NCI-H187 (cell line): ENCODE data around the gene VENTX.

Experiments used
- DNase-seq, 2 experiments: peaks; one replicate each; lab custom pipeline; 2025; lab: John Stamatoyannopoulos, UW

VENTX gene

GRCh38 chr10:133235265-133235855, 2.3 kb upstream of the VENTX start:
- no peak for DNase-seq

- DNase-seq, result no peak
Measured at GRCh38 chr10:133235932-133236331, 1.7 kb upstream of the VENTX start.

GRCh38 chr10:133236401-133237240, 1.0 kb upstream of the VENTX start:
- DNase-seq, result no peak

GRCh38 chr10:133237241-133237587, 441 bp upstream of the VENTX start:
- no peak for DNase-seq

- DNase-seq, result no peak
Measured at GRCh38 chr10:133238466-133238804, 780 bp downstream of the VENTX start.

GRCh38 chr10:133239990-133240389, 2.3 kb downstream of the VENTX start:
- no peak for DNase-seq

GRCh38 chr10:133241501-133242205, 4.0 kb downstream of the VENTX start:
- no peak for DNase-seq

- no peak for DNase-seq
Measured at GRCh38 chr10:133242611-133243356, 5.1 kb downstream of the VENTX start.

GRCh38 chr10:133243593-133243992, 5.9 kb downstream of the VENTX start:
- no peak for DNase-seq

GRCh38 chr10:133245439-133246235, 8.0 kb downstream of the VENTX start:
- no peak for DNase-seq

GRCh38 chr10:133246236-133246626, 8.6 kb downstream of the VENTX start:
- no peak for DNase-seq

GRCh38 chr10:133247681-133248333, 10.2 kb downstream of the VENTX start:
- DNase-seq, result no peak

- DNase-seq, result no peak
Measured at GRCh38 chr10:133248334-133248715, 10.7 kb downstream of the VENTX start.

- DNase-seq, result no peak
Measured at GRCh38 chr10:133249094-133249780, 11.6 kb downstream of the VENTX start.

GRCh38 chr10:133249975-133250754, 12.5 kb downstream of the VENTX start:
- DNase-seq, result no peak

GRCh38 chr10:133251388-133252222, 13.9 kb downstream of the VENTX start:
- no peak for DNase-seq

GRCh38 chr10:133252223-133252552, 14.5 kb downstream of the VENTX start:
- no peak for DNase-seq

- DNase-seq, result no peak
Measured at GRCh38 chr10:133253361-133253955, 15.8 kb downstream of the VENTX start.
